ENCODE data around the gene TMED5. TPM values are rescaled to one million over a fixed set of nuclear protein-coding genes. Genes with fewer than 3 reads are reported as not detected.

The TMED5 gene
- total and polyA plus RNA-seq, 2 of the 4 experiments (the other 2 are of a cell fraction): 20.1 to 38.1 TPM

GRCh38 chr1:93177991-93178390 is 2.2 kb downstream of the TMED5 start:
- no peak overlapping the region for H3K27ac ChIP-seq (ENCODE audit: insufficient read depth, low read length)
- no peak overlapping the region for H3K56ac ChIP-seq (ENCODE audit: extremely low read depth, insufficient read depth, low read length)
- no peak overlapping the region for H4K91ac ChIP-seq (ENCODE audit: insufficient read depth, low read depth, low read length)
- TF ChIP-seq NFE2L2 (IDR thresholded peaks at IDR 0.05; ENCODE audit: low read depth, low read length) (no peak), FOS (IDR thresholded peaks at IDR 0.05; ENCODE audit: low read depth, low read length) (no peak), MAFK (IDR thresholded peaks at IDR 0.05; ENCODE audit: low read depth, low read length) (no peak), RAD21 (IDR thresholded peaks at IDR 0.05; ENCODE audit: low read length) (no peak), MXI1 (IDR thresholded peaks at IDR 0.05; ENCODE audit: borderline replicate concordance, low read depth, low read length) (no peak), SMC3 (IDR thresholded peaks at IDR 0.05; ENCODE audit: low read depth, low read length) (no peak), MAZ (IDR thresholded peaks at IDR 0.05; ENCODE audit: borderline replicate concordance, low read depth, low read length) (no peak), BHLHE40 (IDR thresholded peaks at IDR 0.05; ENCODE audit: low read depth, low read length) (no peak), CEBPB (IDR thresholded peaks at IDR 0.05; ENCODE audit: low read depth, low read length) (no peak), RCOR1 (IDR thresholded peaks at IDR 0.05; ENCODE audit: insufficient replicate concordance, low read length) (no peak), RFX5 (IDR thresholded peaks at IDR 0.05; ENCODE audit: low read depth, low read length) (no peak), POLR2A (IDR thresholded peaks at IDR 0.05; ENCODE audit: low read depth, low read length) (no peak), CHD1 (IDR thresholded peaks at IDR 0.05; ENCODE audit: low read depth, low read length) (no peak)
- TF ChIP-seq, protein P1, sequence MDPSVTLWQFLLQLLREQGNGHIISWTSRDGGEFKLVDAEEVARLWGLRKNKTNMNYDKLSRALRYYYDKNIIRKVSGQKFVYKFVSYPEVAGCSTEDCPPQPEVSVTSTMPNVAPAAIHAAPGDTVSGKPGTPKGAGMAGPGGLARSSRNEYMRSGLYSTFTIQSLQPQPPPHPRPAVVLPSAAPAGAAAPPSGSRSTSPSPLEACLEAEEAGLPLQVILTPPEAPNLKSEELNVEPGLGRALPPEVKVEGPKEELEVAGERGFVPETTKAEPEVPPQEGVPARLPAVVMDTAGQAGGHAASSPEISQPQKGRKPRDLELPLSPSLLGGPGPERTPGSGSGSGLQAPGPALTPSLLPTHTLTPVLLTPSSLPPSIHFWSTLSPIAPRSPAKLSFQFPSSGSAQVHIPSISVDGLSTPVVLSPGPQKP (IDR thresholded peaks at IDR 0.05; ENCODE audit: borderline replicate concordance, low read depth, low read length): no peak
- TF ChIP-seq, protein P2, sequence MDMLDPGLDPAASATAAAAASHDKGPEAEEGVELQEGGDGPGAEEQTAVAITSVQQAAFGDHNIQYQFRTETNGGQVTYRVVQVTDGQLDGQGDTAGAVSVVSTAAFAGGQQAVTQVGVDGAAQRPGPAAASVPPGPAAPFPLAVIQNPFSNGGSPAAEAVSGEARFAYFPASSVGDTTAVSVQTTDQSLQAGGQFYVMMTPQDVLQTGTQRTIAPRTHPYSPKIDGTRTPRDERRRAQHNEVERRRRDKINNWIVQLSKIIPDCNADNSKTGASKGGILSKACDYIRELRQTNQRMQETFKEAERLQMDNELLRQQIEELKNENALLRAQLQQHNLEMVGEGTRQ (IDR thresholded peaks at IDR 0.05; ENCODE audit: low read depth, low read length): no peak
- TF ChIP-seq, protein P3, sequence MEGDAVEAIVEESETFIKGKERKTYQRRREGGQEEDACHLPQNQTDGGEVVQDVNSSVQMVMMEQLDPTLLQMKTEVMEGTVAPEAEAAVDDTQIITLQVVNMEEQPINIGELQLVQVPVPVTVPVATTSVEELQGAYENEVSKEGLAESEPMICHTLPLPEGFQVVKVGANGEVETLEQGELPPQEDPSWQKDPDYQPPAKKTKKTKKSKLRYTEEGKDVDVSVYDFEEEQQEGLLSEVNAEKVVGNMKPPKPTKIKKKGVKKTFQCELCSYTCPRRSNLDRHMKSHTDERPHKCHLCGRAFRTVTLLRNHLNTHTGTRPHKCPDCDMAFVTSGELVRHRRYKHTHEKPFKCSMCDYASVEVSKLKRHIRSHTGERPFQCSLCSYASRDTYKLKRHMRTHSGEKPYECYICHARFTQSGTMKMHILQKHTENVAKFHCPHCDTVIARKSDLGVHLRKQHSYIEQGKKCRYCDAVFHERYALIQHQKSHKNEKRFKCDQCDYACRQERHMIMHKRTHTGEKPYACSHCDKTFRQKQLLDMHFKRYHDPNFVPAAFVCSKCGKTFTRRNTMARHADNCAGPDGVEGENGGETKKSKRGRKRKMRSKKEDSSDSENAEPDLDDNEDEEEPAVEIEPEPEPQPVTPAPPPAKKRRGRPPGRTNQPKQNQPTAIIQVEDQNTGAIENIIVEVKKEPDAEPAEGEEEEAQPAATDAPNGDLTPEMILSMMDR (conservative IDR thresholded peaks at IDR 0.05; ENCODE audit: low read depth, low read length): no peak
- no peaks in the 10 kb centered on the region for H3K9me1 ChIP-seq (ENCODE audit: insufficient read depth, low read length)
- no peak overlapping the region for H3K18ac ChIP-seq (ENCODE audit: low read depth, low read length)
- peak overlapping the region; percentile 5; the same call in 1 of the 2 replicates for H3K14ac ChIP-seq (replicated peaks; ENCODE audit: low read depth, low read length)
- DNase-seq: peak; percentile 44
- peak overlapping the region; percentile 53 for H3K4me3 ChIP-seq (ENCODE audit: insufficient read depth, low read depth, low read length)
- H4K8ac ChIP-seq (ENCODE audit: low read depth in 2 of 2, low read length in 2 of 2): no peak overlapping the region
- H3K4ac ChIP-seq (ENCODE audit: low read depth, low read length): no peak overlapping the region
- peak overlapping the region; percentile 77; the same call in 1 of the 2 replicates for H3K9ac ChIP-seq (ENCODE audit: low read depth, low read length)
- H3K9me3 ChIP-seq (ENCODE audit: control insufficient read depth, insufficient read depth, low read length): no peaks in the 10 kb centered on the region
- no peak overlapping the region for H2BK5ac ChIP-seq (ENCODE audit: low read depth, low read length, poor library complexity, severe bottlenecking)
- no peak overlapping the region; the same call in 1 of the 2 replicates for H3K23ac ChIP-seq (ENCODE audit: low read depth, low read length)
- peaks cover 5% of the 10 kb centered on the region for H3K36me3 ChIP-seq (ENCODE audit: control insufficient read depth, insufficient read depth, low read length)
- H4K20me1 ChIP-seq (ENCODE audit: insufficient read depth, low read length): peaks cover 29% of the 10 kb centered on the region
- peaks cover under 1% of the 10 kb centered on the region; the same call in 1 of the 2 replicates for H3K4me1 ChIP-seq (ENCODE audit: control insufficient read depth, insufficient read depth, low read length)
- no peaks in the 10 kb centered on the region for H3K27me3 ChIP-seq (ENCODE audit: control insufficient read depth, insufficient read depth, low read length)
- WGBS, 2 experiments (ENCODE audit: extremely low coverage in 2 of 2, insufficient read length in 1 of 2): 20% methylated on average over 1 of the region's 4 CpGs; no CpG with 5 or more reads in 1 of the 2 experiments
- H2AFZ ChIP-seq (replicated peaks; ENCODE audit: low read length, poor library complexity): no peak overlapping the region
- peaks cover 6 to 41% of the 10 kb centered on the region in 2 experiments for H3K79me1 ChIP-seq (ENCODE audit: low read depth in 1 of 2, low read length in 2 of 2)
- no peak for ATAC-seq (ENCODE audit: low read depth)
- ChIA-PET CTCF (no interaction called here), POLR2A (ENCODE audit: unreplicated experiment) (interaction anchor here (0.6 to 1.0 kb wide), 2 partner anchors 25 to 98 kb away, joined by 4 to 7 read pairs; no protein-coding TSS in a partner anchor)
- H3K4me2 ChIP-seq (ENCODE audit: low read depth, low read length): peak overlapping the region; percentile 98
- no peak overlapping the region for H2AK5ac ChIP-seq (ENCODE audit: low read depth, low read length)
- H2BK120ac ChIP-seq (ENCODE audit: low read depth, low read length): no peak overlapping the region
- no peak overlapping the region for H2BK15ac ChIP-seq (ENCODE audit: low read depth, low read length)
- H2AK9ac ChIP-seq (replicated peaks; ENCODE audit: low read depth, low read length, poor library complexity): no peak overlapping the region
- dilution Hi-C loops (cut with HindIII; ENCODE audit: low sequenced_read_pairs, unreplicated experiment): no loop called here
- no peak overlapping the region for H4K5ac ChIP-seq (ENCODE audit: low read depth, low read length)
- no peak overlapping the region for H2BK20ac ChIP-seq (ENCODE audit: low read depth, low read length)
- intact Hi-C loops (cut with micrococcal nuclease): loop anchor here (2.0 to 5.0 kb wide), 3 partner anchors 46 to 99 kb away; partner anchors contain the start of gene MTF2
- in situ Hi-C loops (cut with MboI; ENCODE audit: low sequenced_read_pairs): no loop called here
- no TSS peak for BruUV-seq (replicated peaks)

Measured in IMR-90 (cell line).